Astrocyte of the cerebellum (primary cell): ENCODE results near the gene PCDHGA11.
A peak's percentile ranks its signal among the peaks of the same experiment; 100 is the strongest.
"Not testable (repeated sequence)": the region's sequence is repeated elsewhere in the genome, so short reads cannot be mapped to it uniquely, and the experiment has no call there.

Experiments used
- DNase-seq: peaks from one replicate; pipeline ENCODE4 v3.0.0-alpha.2; 2011; ENCODE audit warnings: low read depth
- H3K4me3 ChIP-seq: 2 replicates; pipeline ENCODE4 v1.5.1; 2011; ENCODE audit warnings: mild to moderate bottlenecking, low read depth, low read length, moderate library complexity
- CTCF ChIP-seq: IDR thresholded peaks from 2 replicates; pipeline ENCODE4 v1.5.1; 2012; ENCODE audit warnings: low read length, low read depth, moderate library complexity, mild to moderate bottlenecking; ENCODE audit errors: missing control alignments
- in situ Hi-C: cut with HindIII; loops from 2 replicates; pipeline ENCODE4 v1.10.0; 2017; ENCODE audit warnings: low sequenced_read_pairs

The PCDHGA11 gene

DNA sequence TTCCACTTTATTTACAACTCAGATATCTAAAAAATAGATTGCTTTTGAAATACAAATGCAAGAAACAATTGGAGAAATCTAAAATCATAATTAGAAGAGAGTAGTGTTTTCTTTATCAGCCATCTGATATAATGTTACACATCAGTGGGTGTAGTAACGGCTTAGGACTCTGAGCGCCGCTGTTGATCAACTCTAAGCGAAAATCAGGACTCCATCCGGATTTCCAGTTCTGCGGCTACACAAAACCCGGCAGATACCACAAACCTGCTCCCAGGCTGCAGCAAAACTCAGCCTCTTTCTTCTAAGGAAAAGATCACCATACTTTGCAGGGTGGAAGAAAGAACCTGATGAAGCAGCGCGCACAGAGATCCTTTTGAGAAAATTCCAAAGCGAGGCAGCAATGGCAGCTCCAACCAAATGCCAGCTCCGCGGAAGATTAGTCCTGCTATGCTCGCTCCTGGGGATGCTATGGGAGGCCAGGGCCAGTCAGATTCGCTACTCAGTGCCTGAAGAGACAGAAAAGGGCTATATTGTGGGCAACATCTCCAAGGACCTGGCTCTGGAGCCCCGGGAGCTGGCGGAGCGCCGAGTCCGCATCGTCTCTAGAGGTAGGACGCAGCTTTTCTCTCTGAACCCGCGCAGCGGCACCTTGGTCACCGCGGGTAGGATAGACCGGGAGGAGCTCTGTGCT is 18.2 kb upstream of the PCDHGA11 start, which contains the start of gene PCDHGA9:
Gene PCDHGA9, plus strand, starts transcription at position 226 of the 691 bp plus-strand sequence. Its CDS starts 175 bp downstream, at position 401.
- H3K4me3 ChIP-seq = peak within 1 kb of the TSS; percentile 28
- no peak for DNase-seq
- peak; percentile 29 for TF ChIP-seq CTCF
- in situ Hi-C loops = no loop called here

DNA sequence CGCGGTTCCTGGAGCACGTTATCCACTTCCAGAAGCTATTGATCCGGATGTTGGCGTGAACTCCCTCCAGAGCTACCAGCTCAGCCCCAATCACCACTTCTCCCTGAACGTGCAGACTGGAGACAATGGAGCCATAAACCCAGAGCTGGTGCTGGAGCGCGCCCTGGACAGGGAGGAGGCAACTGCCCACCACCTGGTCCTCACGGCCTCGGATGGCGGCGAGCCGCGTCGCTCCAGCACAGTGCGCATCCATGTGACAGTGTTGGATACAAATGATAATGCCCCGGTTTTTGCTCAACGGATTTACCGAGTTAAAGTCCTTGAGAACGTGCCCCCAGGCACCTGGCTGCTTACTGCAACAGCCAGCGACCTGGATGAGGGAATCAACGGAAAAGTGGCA is 17.5 kb upstream of the PCDHGA11 start:
- H3K4me3 ChIP-seq = peak overlapping the region; percentile 28
- no peak for DNase-seq
- in situ Hi-C loops = no loop called here
- no peak for TF ChIP-seq CTCF

DNA sequence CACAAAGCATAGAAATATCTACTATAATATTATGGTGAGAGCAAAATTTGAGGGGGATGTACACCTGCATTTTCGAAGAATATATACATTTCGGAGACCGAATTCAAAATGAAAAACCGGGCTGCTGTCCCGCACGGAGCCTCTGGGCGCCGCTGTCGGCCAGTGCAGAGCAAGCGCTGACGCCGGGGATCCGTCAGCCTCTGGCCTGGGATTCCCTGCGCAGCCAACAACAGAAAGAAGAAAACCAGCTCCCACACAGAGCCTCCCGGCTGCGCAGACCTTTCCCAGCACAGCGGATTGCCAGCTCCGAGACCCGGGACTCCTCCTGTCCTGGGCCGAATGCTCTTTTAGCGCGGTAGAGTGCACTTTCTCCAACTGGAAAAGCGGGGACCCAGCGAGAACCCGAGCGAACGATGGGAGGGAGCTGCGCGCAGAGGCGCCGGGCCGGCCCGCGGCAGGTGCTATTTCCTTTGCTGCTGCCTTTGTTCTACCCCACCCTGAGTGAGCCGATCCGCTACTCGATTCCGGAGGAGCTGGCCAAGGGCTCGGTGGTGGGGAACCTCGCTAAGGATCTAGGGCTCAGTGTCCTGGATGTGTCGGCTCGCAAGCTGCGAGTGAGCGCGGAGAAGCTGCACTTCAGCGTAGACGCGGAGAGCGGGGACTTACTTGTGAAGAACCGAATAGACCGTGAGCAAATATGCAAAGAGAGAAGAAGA is 12.9 kb upstream of the PCDHGA11 start, which contains the start of gene PCDHGB6:
Gene PCDHGB6, plus strand, starts transcription at position 232 of the 716 bp plus-strand sequence. Its CDS starts 182 bp downstream, at position 414.
- peak; percentile 42 for TF ChIP-seq CTCF
- H3K4me3 ChIP-seq = peak within 1 kb of the TSS; percentile 26
- in situ Hi-C loops, DNase-seq: not testable (repeated sequence)

GRCh38 chr5:141409598-141410306 is 11.1 kb upstream of the PCDHGA11 start:
- TF ChIP-seq CTCF = no peak
- in situ Hi-C loops = no loop called here
- no peak for DNase-seq
- H3K4me3 ChIP-seq = no peak overlapping the region

DNA sequence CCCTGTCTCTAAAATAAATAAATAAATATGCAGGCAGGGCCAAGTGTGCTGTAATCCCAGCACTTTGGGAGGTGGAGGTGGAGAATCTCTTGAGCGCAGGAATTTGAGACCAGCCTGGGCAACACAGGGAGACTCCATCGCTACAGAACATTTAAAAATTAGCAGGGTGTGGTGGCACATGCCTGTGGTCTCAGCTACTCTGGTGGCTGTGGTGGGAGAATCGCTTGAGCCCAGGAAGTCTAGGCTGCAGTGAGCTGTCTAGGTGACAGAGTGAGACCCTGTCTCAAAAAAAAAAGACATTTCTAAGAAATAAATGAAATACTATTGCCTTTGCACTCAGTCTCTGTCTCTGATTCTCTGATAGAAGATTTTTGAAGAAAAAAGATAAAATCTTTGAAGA is 9.3 kb upstream of the PCDHGA11 start:
- no peak overlapping the region for H3K4me3 ChIP-seq
- in situ Hi-C loops = no loop called here
- no peak for DNase-seq
- TF ChIP-seq CTCF = no peak

- in situ Hi-C loops = no loop called here
- DNase-seq = peak; percentile 53
- TF ChIP-seq CTCF = peak; percentile 66
- peak within 1 kb of the TSS; percentile 49 for H3K4me3 ChIP-seq
Observed at GRCh38 chr5:141412854-141413539, 7.9 kb upstream of the PCDHGA11 start, which contains the start of gene PCDHGA10. Gene PCDHGA10 (plus strand): TSS chr5:141412987. CDS start chr5:141413176, 189 bp downstream.
